Measurements from ENCODE around the gene IL17REL. TPM values are rescaled to one million over a fixed set of nuclear protein-coding genes. Genes with fewer than 3 reads are reported as not detected.

IL17REL gene
- total RNA-seq, 1 donor from 2014 or later: not detected

DNA sequence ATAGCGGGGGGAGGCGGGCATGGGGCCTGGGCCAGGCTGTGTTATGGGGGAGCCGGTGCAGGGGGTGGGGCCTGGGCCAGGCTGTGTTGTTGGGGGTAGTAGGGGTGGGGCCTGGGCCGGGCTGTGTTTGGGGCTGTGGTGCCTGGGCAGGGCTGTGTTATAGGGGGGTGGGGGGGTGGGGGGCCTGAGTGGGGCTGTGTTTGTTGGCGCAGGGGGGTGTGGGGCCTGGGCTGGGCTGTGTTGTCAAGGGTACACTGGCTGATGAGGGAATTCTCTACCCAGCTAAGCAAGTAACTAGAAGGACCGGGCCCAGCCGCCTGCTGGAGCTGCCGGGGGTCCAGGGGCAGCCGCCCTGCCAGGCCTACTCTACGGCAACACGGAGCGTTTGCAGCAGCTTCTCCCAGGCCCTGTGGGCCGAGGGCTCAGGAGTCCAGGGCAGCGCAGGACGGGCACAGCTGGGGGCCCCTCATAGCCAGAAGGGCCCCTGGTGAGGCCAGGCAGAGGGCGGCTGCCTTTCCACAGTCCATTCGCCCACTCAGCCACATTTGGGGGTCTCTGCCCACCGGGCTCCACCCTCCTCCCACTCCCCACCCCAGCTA lies 62.1 kb downstream of the IL17REL start:
- H3K36me3 ChIP-seq: no peaks in the 10 kb centered on the region
- intact Hi-C loops (cut with DNase I): no loop called here
- no peak overlapping the region for H3K27ac ChIP-seq
- TF ChIP-seq, protein P1, sequence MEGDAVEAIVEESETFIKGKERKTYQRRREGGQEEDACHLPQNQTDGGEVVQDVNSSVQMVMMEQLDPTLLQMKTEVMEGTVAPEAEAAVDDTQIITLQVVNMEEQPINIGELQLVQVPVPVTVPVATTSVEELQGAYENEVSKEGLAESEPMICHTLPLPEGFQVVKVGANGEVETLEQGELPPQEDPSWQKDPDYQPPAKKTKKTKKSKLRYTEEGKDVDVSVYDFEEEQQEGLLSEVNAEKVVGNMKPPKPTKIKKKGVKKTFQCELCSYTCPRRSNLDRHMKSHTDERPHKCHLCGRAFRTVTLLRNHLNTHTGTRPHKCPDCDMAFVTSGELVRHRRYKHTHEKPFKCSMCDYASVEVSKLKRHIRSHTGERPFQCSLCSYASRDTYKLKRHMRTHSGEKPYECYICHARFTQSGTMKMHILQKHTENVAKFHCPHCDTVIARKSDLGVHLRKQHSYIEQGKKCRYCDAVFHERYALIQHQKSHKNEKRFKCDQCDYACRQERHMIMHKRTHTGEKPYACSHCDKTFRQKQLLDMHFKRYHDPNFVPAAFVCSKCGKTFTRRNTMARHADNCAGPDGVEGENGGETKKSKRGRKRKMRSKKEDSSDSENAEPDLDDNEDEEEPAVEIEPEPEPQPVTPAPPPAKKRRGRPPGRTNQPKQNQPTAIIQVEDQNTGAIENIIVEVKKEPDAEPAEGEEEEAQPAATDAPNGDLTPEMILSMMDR (IDR thresholded peaks at IDR 0.05): no peak
- no peak overlapping the region for H3K4me3 ChIP-seq
- H3K9me3 ChIP-seq: no peaks in the 10 kb centered on the region
- H3K4me1 ChIP-seq: peaks cover 3 to 16% of the 10 kb centered on the region in 2 donors
- no peak for DNase-seq (ENCODE audit: low spot score in 2 of 2)
- H3K27me3 ChIP-seq: no peaks in the 10 kb centered on the region

DNA sequence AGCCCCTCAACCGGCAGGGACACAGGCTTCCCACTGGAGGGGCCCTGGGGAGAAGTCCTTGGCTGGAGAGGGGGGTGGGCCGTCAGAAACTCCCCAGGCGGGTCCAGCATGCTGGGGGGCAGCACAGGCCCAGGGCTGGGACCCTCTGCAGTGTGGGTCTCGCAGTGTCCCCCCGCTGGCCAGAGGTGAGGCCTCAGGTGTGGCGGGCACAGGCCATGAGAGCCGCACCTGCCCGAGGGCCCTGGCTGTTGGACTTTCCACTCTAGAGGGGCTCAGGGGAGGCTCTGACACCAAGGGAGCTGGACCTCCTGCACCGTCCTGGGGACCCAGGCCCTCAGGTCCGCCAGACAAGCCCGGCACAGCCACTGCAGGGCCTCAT lies 62.7 kb downstream of the IL17REL start:
- H3K27me3 ChIP-seq: no peaks in the 10 kb centered on the region
- H3K9me3 ChIP-seq: no peaks in the 10 kb centered on the region
- no peak overlapping the region for H3K27ac ChIP-seq
- peaks cover 3 to 16% of the 10 kb centered on the region in 2 donors for H3K4me1 ChIP-seq
- DNase-seq (ENCODE audit: low spot score in 2 of 2): no peak
- TF ChIP-seq, protein P1 (IDR thresholded peaks at IDR 0.05): no peak
- no peak overlapping the region for H3K4me3 ChIP-seq
- H3K36me3 ChIP-seq: no peaks in the 10 kb centered on the region
- intact Hi-C loops (cut with DNase I): no loop called here

DNA sequence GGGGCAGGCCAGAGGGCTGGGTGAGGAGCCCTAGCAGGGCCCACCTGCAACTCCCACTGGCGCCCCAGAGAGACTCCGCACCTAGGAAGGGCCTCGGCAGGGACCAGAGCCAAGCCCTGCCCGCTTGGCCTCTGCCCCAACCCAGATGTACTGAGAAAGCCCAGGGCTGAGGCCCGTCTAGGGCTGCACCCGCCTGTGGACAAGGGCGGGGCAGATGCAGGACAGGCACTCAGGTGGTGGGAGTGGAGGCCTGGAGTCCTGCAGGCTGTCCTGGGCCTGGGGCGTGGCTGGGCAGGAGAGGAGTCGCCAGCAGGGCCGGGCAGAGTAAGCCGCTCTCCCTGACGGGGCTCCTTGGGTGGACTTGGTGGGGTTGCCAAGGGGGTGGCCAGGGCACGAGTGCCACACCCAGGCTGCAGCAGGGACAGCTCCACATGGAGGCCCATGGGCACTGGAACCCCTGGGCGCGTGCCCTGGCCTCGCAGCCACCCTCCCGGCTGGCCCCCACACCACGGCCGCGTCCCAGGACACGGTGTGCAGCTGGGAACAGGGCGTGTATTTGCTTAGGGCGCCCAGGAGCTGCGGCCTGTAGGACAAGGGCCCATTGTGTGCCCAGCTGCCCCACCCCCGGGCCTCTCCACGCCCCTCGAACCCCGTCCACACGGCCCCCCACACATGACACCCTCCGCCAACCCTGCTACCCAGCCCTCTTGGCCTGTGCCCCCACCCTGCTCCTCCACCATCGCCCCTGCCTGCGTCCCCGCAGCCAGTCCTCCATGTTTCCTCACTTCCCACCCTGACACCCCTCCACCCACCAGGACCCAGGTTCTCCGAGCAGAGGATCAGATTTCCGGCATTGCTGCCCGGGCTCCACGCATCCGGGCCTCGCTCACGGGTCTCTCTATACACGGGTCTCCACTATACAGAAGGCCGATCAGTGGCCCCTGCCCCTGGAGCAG lies 63.3 kb downstream of the IL17REL start:
- intact Hi-C loops (cut with DNase I): no loop called here
- no peaks in the 10 kb centered on the region for H3K27me3 ChIP-seq
- TF ChIP-seq, protein P1 (IDR thresholded peaks at IDR 0.05): no peak
- H3K27ac ChIP-seq: no peak overlapping the region
- no peaks in the 10 kb centered on the region for H3K36me3 ChIP-seq
- no peaks in the 10 kb centered on the region for H3K9me3 ChIP-seq
- H3K4me3 ChIP-seq: no peak overlapping the region
- no peak for DNase-seq (ENCODE audit: low spot score in 2 of 2)
- peaks cover 3 to 14% of the 10 kb centered on the region in 2 donors for H3K4me1 ChIP-seq

- TF ChIP-seq, protein P1 (IDR thresholded peaks at IDR 0.05): no peak
- no peaks in the 10 kb centered on the region for H3K27me3 ChIP-seq
- no peak overlapping the region for H3K4me3 ChIP-seq
- no peaks in the 10 kb centered on the region for H3K36me3 ChIP-seq
- intact Hi-C loops (cut with DNase I): no loop called here
- H3K27ac ChIP-seq: no peak overlapping the region
- no peaks in the 10 kb centered on the region for H3K9me3 ChIP-seq
- H3K4me1 ChIP-seq: peaks cover 3 to 10% of the 10 kb centered on the region in 2 donors
- DNase-seq (ENCODE audit: low spot score in 2 of 2): no peak
These were observed 64.2 kb downstream of the IL17REL start for GRCh38 chr22:49948116-49948957.

DNA sequence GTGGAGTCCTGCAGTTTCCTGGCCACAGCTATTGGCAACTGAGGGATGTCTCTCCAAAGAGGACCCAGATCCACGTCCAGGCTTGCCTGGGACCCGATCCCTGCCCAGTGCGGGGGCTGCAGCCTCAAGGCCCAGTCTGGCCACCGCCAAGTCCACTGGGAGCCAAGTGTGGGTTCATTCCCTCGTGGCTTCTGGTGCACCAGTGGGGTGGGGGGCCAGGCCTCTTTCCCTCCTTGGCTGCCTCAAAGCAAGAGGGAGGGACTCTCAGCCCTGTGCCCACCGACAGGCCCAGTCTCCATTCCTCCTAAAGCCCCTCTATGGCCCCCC lies 65.3 kb downstream of the IL17REL start:
- Histone ChIP-seq H3K9me3 (no peaks in the 10 kb centered on the region), H3K4me1 (peaks cover 3 to 4% of the 10 kb centered on the region in 2 donors), H3K4me3 (no peak overlapping the region), H3K36me3 (no peaks in the 10 kb centered on the region), H3K27ac (no peak overlapping the region), H3K27me3 (no peaks in the 10 kb centered on the region)
- TF ChIP-seq, protein P1 (IDR thresholded peaks at IDR 0.05): no peak
- no peak for DNase-seq (ENCODE audit: low spot score in 2 of 2)
- intact Hi-C loops (cut with DNase I): no loop called here

Data from ascending aorta (tissue), 2 donors.